ENCODE measurements around the gene PDLIM4.

DNA sequence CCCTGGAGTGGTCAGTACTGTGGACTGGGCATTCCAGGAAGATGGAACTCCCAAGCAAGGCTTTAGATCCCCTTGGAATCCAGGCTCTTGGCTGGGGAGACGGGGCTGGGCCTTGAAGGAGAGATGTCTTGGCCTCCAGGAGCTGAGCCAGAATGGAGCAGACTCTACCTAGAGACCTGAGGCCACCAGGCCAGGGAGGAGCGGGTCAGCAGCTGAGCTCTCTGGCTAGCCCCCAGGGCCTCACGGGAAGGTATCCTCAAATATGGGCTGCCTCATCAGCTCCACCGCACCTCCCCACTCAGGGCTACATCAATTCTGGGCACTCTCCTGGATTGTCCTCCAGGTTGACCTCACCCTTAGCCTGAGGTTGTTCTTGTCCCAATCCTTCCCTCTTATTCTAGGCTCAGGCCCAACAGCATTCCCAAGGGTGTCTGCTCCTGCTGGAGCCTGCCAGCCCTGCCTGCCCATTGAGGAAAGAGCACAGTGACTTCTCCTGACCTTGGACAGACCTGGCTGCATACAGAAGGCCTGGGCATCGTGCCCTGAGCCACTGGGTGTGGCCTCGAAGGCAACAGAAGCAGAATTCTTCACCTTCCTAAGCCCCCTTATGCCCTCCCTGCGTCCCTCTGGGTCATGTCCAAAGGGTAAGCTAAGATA, 3.0 kb upstream of the PDLIM4 start:
- no peak for TF ChIP-seq TAF1 (IDR thresholded peaks at IDR 0.05; ENCODE audit: borderline replicate concordance, low read depth, low read length)
- no peak for TF ChIP-seq POLR2A (IDR thresholded peaks at IDR 0.05; ENCODE audit: low read depth, low read length)

All from GM12892 (cell line).